ENCODE results near the gene SH3GLB1. TPM values are rescaled to one million over a fixed set of nuclear protein-coding genes. Genes with fewer than 3 reads are reported as not detected.

SH3GLB1 gene
- total and polyA plus RNA-seq, 2 of the 13 experiments (the other 11 are each of a cell fraction or from before 2014, with no cell fraction given): 26.0 to 41.5 TPM

DNA sequence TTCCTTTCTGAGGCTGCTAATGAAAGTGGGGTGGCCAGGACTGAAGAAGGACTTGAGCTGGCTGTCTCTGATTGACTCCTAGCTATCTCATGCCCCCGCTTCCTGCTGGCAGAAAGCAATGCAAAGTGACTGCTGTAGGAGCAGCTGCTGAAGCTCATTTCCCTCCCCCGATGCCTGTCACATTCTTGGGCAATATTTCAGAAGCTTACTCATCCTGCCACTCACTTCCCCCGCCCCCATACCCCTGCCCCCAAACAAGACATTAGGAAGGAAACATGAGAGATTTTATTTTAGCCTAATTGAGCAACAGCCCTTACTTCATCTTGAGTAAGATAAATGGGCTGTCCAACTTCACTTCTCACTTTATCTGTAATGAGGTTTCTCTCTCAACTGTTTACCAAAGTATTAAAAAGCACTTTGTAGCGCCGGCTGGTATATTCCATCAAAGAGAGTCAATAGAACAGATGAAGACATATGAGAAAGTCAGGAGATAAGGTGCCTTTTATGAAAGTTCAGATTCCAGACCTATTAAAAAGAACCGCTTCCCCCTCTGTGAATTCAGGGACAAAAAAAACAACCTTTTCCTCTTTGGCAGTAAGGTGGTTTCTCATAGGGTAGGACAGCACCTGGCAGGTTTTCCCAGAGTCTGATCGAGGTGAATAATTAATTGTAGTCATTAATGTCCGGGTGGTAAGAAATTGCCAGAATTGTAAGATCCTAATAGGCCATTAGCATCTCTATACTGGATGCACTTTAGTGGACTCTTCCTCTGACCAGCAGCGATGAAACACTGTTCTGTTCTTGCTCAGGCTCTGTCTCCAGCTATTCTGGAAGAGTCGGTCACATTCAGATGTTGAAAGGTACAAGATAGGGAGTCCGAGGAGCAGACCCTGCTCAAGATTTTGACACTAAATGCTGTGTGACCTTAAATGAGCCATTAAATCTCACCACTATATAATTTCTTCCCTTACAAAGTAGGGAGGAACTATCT is 70.2 kb downstream of the SH3GLB1 start (continued):
- no peak for TF ChIP-seq SIN3B (IDR thresholded peaks at IDR 0.05; ENCODE audit: low read length)
- no peak for TF ChIP-seq PRPF4 (IDR thresholded peaks at IDR 0.05; ENCODE audit: low read depth, low read length, poor library complexity, severe bottlenecking)
- TF ChIP-seq, protein P1, sequence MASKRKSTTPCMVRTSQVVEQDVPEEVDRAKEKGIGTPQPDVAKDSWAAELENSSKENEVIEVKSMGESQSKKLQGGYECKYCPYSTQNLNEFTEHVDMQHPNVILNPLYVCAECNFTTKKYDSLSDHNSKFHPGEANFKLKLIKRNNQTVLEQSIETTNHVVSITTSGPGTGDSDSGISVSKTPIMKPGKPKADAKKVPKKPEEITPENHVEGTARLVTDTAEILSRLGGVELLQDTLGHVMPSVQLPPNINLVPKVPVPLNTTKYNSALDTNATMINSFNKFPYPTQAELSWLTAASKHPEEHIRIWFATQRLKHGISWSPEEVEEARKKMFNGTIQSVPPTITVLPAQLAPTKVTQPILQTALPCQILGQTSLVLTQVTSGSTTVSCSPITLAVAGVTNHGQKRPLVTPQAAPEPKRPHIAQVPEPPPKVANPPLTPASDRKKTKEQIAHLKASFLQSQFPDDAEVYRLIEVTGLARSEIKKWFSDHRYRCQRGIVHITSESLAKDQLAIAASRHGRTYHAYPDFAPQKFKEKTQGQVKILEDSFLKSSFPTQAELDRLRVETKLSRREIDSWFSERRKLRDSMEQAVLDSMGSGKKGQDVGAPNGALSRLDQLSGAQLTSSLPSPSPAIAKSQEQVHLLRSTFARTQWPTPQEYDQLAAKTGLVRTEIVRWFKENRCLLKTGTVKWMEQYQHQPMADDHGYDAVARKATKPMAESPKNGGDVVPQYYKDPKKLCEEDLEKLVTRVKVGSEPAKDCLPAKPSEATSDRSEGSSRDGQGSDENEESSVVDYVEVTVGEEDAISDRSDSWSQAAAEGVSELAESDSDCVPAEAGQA (IDR thresholded peaks at IDR 0.05; ENCODE audit: low read depth): no peak
- TF ChIP-seq, protein P1 (CRISPR knock-in tag; IDR thresholded peaks at IDR 0.05; ENCODE audit: borderline replicate concordance): peak; percentile 77; the same call in 1 of the 2 replicates
- TF ChIP-seq KMT2B (CRISPR knock-in tag; IDR thresholded peaks at IDR 0.05): no peak
- TF ChIP-seq ZFP36L1 (CRISPR knock-in tag; IDR thresholded peaks at IDR 0.05): no peak
- peak; percentile 97 for TF ChIP-seq MEIS2 (CRISPR knock-in tag; IDR thresholded peaks at IDR 0.05)
- no peak for TF ChIP-seq CC2D1A (CRISPR knock-in tag; IDR thresholded peaks at IDR 0.05)
- TF ChIP-seq HNF4A (CRISPR knock-in tag; IDR thresholded peaks at IDR 0.05): peak; percentile 86
- TF ChIP-seq PRDM4 (CRISPR knock-in tag; IDR thresholded peaks at IDR 0.05; ENCODE audit: borderline replicate concordance): no peak
- TF ChIP-seq ZSCAN20 (CRISPR knock-in tag; IDR thresholded peaks at IDR 0.05; ENCODE audit: borderline replicate concordance): no peak
- no peak for TF ChIP-seq MBNL3 (CRISPR knock-in tag; conservative IDR thresholded peaks at IDR 0.05)
- TF ChIP-seq GLI4 (CRISPR knock-in tag; IDR thresholded peaks at IDR 0.05; ENCODE audit: borderline replicate concordance): no peak
- TF ChIP-seq TEAD3 (CRISPR knock-in tag; optimal IDR thresholded peaks at IDR 0.05; ENCODE audit: borderline replicate concordance): peak; percentile 66
- TF ChIP-seq NFE2L2 (IDR thresholded peaks at IDR 0.05; ENCODE audit: low read length): no peak
- no peak for TF ChIP-seq TOPORS (CRISPR knock-in tag; IDR thresholded peaks at IDR 0.05)
- TF ChIP-seq, protein P2, sequence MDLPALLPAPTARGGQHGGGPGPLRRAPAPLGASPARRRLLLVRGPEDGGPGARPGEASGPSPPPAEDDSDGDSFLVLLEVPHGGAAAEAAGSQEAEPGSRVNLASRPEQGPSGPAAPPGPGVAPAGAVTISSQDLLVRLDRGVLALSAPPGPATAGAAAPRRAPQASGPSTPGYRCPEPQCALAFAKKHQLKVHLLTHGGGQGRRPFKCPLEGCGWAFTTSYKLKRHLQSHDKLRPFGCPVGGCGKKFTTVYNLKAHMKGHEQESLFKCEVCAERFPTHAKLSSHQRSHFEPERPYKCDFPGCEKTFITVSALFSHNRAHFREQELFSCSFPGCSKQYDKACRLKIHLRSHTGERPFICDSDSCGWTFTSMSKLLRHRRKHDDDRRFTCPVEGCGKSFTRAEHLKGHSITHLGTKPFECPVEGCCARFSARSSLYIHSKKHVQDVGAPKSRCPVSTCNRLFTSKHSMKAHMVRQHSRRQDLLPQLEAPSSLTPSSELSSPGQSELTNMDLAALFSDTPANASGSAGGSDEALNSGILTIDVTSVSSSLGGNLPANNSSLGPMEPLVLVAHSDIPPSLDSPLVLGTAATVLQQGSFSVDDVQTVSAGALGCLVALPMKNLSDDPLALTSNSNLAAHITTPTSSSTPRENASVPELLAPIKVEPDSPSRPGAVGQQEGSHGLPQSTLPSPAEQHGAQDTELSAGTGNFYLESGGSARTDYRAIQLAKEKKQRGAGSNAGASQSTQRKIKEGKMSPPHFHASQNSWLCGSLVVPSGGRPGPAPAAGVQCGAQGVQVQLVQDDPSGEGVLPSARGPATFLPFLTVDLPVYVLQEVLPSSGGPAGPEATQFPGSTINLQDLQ (CRISPR knock-in tag; IDR thresholded peaks at IDR 0.05): no peak
